ENCODE results near the gene EDNRB. TPM values are rescaled to one million over a fixed set of nuclear protein-coding genes. Genes with fewer than 3 reads are reported as not detected.
A peak's percentile ranks its signal among the peaks of the same experiment; 100 is the strongest.
"Not testable (repeated sequence)": the region's sequence is repeated elsewhere in the genome, so short reads cannot be mapped to it uniquely, and the experiment has no call there.

Gene EDNRB
- 86.3 and 168 TPM in 2 replicates for total RNA-seq

DNA sequence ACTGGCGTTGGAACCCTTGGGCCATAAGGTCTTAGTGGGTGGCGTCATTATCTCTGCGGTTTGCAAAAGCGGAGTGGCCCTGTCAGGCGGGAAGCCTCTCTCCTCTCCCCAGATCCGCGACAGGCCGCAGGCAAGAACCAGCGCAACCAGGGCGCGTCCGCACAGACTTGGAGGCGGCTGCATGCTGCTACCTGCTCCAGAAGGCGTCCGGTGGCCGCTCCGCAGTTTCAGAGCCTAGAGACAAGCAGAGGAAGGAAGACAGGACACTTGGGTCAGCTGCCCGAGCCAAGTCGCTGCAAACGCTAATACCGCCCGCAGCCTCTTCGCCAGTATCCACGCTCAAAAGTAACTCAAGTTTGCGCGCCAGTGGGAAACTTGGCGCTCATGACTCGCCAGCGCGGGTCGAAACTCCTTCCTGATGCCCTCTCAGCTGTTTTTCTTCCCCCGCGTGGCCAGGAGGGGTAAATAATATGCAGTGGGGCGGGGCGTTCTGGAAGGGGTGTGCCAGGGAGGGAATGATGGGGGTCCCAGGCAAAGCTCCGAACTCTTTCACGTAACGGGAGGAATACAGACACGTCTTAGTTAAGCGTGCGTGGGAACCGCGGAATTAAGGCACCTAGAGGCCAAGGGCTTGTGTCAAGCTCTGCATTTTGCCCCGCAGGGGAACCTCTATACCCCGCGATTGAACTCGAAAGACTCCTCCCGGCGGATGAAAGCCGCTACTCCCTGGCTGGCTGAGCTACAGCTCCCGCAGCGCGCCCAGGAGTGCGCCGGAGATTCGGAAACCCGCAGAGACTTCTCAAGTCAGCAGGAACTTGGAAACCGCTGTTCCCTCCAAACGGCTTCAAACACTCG is at the start of gene EDNRB:
TSS of gene EDNRB (minus strand) at position 441 of the 855 bp plus-strand sequence. CDS start at position 183, 258 bp downstream.
- peak; percentile 53 to 75 for DNase-seq (ENCODE audit: low read depth in 2 of 2)

DNA sequence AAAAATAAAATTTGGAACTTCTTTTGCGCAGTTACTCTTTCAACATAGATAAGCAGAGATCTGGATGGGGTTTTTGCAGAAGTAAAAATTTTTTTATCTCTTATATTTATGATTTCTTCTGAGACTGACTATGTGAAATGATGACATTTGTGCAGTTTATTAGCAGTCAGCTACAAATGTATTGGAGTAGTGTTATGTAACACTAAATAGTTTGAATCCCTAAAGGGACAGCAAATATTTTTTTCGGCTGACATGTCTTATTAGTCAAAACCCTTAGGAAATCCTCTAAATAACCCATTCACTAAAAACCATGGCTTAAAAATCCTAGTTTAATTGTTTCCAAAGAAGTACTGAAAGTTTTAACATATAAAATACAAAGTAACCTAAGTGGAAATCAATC is 48.0 kb upstream of the EDNRB start:
- no peak for DNase-seq (ENCODE audit: low read depth in 2 of 2)

DNA sequence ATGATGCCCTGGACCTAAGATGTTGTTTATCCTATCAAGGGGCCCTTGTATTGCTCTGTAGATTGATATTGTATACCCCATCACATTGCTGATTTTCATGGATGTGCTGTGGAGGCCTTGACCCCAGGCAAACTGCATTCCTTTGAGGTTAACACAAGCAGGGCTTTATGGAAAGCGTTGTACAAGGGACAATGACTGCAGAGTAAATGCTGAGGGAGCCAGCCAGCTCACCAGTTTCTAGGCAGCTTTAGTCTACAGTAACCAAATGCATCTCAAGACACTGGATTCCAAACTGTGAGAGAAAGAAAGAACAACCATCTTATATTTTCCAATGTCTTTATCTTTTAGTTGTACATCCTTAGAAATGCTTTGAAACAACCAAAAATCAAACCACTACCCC is 34.1 kb upstream of the EDNRB start:
- no peak for DNase-seq (ENCODE audit: low read depth in 2 of 2)

DNA sequence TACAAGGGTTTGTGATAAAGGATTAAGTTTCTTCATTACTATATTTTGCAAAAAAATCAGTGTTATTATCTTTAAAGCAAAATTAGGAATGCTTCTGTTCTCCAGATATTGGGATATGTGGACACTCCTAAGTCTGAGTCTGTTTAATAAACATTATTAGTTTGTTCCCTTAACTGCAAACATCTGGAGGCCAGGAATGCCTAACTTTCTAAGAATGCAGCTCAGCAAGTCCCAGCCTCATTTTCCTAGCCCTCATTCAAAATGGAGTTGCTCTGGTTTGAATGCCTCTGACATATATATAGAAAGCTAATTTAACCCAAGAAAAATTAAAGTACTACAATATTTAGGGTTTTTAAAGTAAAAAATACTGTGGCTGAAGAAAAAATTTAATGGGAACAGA is 33.6 kb upstream of the EDNRB start:
- DNase-seq (ENCODE audit: low read depth in 2 of 2): no peak

DNA sequence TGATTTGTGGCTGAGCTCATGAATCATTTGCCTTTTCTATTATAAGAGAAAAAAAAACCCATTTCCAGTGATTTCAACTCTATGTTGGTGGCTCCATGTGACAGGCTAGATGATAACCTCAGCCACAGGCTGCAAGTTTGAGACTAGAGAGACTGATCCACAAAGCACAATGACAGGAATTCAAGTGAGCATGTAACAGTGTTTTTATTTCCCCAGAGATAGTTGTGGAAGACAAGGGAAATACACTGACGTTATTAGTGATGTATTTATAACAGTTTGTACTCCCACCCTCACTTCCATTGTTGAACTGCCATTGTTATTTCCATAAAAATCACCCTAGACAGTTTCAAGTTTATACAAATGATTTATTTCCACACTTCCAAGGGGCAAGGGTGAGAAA is 27.9 kb upstream of the EDNRB start:
- DNase-seq (ENCODE audit: low read depth in 2 of 2): peak; percentile 87 to 93

DNA sequence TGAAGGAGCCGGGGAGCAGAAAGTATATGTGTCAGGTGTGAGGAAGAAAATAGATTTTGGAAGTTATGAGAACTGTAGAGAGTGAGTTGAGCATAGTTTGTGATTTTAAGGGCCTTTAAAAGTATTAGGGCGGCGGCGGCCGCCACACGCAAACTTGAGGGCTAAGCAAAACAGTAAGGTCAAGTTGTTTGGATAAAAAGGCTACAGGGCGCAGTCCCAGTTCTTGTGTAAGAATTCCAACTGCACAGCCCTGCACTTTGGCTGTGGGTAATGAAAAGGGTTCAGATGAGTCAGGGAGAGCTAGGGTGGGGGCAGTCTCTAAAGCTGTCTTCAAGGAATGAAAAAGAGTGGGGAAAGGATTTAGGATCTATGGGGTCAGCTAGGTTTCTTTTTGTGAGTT is 16.4 kb upstream of the EDNRB start:
- not testable (repeated sequence) for DNase-seq (ENCODE audit: low read depth in 2 of 2)

DNA sequence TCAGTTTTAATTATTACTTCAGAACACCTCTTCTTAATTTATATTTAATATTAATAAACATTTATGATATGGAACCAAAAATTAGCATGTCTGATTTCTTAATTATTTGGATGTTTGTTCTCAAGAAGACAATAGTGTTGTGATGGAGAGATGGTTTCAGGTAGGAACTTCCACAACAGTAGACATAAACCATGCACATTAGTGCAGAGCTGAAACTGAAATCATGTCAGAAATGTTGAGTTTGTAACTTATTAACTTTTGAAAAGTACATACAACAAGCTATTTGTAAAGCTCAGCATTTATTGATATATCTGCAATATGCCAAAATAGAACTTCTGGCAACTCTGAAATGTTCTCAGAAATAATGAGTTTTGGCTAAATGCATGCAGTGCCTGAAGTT is 11.8 kb upstream of the EDNRB start:
- DNase-seq (ENCODE audit: low read depth in 2 of 2): no peak

DNA sequence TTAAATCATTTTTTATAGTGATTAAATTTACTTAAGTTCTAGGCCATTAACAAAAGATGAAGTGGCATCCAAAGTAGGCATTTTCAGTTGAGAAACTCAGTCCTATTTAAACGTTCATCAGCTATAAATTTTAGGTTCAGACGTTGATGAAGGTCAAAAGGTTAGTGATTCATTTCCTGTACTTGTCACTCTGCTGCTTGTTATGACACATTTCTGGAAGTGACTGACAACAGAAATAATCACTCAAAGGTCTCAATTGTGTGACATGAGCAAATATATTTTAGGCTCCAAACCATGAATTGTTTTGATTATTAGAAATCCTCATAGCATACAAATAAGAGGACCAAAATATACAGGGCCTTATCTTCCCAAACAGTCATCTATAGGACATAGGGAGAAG is 10.3 kb upstream of the EDNRB start:
- peak; percentile 84 to 91 for DNase-seq (ENCODE audit: low read depth in 2 of 2)

DNA sequence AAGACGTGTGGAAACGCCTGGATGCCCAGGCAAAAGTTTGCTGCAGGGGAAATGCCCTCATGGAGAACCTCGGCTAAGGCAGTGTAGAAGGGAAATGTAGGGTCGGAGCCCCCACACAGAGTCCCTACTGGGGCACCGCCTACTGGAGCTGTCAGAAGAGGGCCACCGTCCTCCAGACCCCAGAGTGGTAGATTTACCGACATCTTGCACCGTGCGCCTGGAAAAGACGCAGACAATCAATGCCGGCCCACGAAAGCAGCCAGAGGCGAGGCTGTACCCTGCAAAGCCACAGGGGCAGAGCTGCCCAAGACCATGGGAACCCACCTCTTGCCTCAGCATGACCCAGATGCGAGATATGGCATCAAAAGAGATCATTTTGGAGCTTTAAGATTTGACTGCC is 7.0 kb upstream of the EDNRB start:
- no peak for DNase-seq (ENCODE audit: low read depth in 2 of 2)

DNA sequence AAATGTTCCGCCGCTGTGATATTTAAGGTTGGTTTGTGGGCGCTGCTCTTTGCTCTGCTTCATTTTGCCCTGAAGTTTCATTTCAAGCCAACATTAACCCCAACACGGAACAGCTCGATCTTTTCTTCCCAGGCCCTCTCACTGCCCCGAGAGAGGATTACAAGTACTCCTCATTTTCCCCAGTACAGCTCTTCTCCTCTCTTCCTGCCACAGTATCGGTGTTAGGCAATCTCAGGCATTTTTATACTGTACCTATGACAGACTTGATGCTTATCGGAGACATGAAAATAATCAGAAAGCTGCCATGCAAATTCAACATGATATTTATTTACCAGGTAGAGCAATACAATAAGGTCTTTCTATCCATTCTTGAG is 1.3 kb upstream of the EDNRB start:
- no peak for DNase-seq (ENCODE audit: low read depth in 2 of 2)

DNA sequence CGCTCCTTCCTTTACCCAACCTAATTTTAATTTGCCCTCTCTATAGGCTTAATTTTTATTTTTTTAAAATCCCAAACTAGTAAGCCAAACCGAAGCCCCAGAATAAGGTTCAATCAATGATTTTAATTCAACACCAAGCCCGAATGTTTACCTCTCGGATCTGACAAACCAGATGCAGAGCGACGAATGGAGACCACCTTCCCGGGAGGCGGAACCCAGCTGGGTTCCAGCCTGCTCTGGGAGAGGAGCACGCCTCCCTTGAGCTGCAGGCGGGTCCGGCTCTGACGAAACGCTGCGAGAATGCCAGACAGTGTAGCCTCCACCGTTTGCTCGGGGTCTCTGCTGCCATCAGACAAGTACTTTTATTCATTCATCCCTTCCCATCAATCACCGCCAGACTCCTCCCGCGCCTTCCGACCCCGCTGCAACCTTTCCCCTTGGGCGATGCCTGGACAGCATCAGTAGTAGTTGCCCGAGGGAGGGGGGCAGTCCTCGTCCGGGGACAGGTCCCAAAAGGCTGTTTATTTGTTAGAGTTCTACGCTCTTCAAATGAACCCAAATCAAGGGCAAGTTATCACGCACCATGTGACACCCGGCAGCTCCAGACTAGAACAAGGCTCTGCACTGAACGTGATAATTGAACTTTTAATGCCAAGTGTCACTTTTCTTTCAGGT is 752 bp upstream of the EDNRB start:
- DNase-seq (ENCODE audit: low read depth in 2 of 2): peak; percentile 60 to 74

DNA sequence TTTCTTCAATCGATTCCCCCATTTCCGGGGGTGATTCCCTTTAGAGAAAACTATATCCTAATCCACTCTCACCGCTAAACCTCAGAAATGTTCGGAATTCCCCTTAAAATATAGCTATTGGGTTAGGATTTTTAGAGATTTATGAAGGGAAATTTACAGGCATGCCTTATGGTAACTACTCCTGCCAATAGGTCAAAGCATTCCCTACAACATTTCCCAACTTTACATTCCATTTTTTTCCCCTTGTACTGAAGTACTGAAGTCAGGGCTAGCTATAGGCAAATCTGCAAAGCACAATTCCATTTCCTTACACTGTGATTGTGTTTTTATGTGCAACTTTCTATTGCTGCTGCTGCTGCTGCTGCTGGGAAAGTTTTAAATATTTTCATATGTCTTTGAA is 2.1 kb downstream of the EDNRB start:
- DNase-seq (ENCODE audit: low read depth in 2 of 2): no peak

DNA sequence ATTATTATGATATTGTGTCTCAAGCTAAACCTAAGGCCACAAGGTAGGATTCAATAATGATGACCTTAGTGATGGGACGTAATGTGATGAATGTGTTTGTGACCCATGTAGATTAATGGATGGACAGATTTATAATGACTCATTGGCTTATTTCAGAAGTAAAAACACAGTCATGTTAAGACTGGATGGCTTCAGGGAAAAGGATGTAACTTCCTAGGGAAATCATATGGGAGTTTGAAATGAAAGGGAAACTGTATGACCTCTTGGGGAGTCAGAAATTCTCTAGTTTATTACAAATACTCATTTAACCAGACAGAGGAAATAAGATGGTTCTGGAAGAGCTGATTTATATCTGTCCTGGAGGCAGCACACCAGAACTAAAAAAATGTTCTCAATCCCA is 2.9 kb downstream of the EDNRB start:
- peak in 1 of 2 donors; percentile 45 for DNase-seq (ENCODE audit: low read depth in 2 of 2)

DNA sequence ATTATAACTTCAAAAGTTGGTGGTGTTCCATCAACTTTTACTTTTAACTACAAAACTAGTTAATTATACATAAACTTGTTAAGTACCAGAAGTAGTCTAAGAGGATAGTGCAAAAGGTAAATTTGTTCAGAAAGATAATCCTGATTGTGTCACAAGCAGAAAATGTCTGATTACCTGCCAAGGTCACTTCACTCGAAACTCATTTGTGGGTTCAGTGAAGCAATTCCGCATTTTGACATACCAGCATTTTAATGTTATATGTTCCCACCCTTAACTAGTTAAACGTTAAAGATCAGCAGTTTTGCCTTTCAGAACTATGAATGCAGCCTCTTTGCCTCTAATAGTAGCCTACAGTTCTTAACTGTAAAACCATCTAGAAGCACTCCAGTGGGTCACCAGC is 5.6 kb downstream of the EDNRB start:
- DNase-seq (ENCODE audit: low read depth in 2 of 2): no peak

DNA sequence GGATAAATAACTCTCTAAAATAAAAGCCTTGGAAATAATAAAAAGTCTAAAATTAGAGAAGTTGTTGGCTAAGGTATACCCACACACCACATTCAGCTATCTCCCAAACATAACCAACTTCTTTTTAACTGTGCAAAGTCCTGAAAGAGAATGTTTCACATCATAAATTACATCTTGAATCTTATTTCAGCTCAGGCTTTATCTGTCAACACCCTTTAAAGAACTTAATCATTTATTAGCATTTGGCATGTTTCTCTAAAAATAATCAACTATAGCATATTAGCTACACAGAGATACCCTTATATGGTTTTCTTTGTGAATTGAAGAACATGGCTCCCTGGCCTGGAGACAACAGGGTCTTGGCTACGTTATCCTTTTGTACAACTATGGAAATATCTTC is 6.9 kb downstream of the EDNRB start:
- no peak for DNase-seq (ENCODE audit: low read depth in 2 of 2)

DNA sequence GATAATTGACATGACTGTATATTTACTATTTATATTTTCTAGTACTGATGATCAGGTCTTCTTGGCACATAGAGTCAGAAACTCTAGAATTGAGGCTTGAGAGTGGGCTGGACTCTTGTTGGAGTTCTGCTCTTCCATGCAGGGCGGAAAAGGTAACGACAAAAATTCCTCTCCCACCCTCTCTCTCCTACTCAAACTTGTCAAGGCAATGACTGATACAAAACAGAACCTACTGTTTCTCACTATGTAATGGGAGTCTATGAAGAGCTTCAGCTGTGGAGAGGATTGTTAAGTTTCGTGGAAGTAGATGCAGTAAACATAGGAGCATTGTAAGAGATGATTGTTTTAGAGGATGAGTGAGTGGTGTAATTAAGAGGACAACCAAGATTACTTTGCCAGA is 8.8 kb downstream of the EDNRB start:
- no peak for DNase-seq (ENCODE audit: low read depth in 2 of 2)

DNA sequence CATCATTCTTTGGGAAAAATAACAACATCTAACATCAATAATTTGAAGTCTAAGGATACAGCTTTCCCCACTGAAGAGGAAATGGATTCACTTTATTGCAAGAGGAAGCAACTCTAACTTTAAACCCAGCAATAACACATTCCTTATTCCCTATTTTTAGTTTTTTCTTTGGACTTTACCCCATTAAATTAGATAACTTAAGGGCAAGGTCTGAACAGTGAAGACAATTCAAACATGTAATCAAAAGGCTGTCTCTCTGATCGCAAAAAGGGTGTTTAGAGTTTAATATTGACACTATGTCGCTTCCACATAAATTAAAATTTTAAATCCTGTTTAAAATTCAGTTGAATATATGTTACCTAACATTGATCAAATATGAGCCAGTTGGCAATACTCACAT is 10.1 kb downstream of the EDNRB start:
- DNase-seq (ENCODE audit: low read depth in 2 of 2): no peak

DNA sequence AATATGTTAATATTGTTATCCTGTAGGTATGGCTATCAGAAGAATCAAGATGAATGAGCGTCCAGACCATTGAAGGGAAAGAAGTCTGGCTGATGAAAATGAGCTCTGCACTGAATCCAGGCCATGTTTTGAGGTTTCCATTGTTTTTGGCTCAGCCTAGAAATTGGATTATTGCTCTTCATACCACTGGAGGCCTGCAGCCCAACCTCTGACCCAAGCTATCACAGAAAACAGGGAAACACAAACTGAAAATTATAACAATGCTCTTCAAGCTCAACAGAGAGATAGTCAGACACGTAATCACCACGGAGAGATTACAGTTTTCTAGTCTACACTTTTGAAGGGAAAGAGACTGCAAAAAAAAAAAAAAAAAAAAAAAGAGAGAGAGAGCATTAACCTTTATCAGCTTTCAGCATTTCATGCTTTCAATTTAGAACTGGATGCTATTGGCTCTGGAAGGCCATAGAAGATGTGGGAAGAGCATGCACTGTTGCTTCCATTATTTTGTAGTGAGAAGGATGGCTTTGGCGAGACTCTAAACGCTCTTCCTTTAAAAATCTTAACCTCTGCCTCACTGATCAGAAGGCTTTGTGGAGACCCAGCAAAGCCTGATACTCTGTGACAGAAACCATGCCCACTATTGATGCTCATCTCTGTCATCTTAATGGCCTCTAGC is 10.8 kb downstream of the EDNRB start:
- DNase-seq (ENCODE audit: low read depth in 2 of 2): peak; percentile 99

DNA sequence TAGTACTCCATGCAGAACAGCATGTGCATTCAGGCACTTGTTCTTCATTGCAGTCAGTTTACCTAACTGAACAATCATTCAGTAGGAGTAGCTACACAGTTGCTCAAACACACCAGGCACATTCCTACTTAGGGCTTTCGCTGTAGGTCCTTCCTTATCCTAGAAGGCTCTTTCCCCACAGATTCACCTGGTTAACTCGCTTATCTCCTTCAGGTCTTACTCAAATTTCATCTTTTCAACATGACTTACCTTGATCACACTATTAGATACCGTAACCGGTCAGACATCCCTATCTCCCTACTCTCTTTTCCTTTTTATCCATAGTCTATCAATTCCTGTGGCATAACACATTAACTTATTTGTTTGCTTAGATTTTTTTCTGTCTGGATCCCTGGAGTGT is 14.6 kb downstream of the EDNRB start:
- DNase-seq (ENCODE audit: low read depth in 2 of 2): no peak

DNA sequence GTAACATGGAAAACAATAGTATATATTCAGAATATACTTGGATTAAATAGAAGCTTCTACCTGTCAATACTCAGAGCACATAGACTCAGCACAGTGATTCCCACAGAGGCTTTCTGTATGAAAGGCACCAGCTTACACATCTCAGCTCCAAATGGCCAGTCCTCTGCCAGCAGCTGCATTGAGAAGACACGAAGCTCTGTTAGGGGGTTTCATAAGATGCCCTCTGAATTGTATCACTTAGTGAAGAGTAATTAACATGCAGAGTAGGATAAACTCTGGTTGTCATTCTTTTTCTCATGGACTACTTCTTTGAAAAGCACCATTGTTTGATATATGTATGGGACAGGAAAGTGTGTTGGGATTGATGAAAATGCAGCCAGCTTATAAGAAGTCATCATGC is 15.2 kb downstream of the EDNRB start:
- no peak for DNase-seq (ENCODE audit: low read depth in 2 of 2)

DNA sequence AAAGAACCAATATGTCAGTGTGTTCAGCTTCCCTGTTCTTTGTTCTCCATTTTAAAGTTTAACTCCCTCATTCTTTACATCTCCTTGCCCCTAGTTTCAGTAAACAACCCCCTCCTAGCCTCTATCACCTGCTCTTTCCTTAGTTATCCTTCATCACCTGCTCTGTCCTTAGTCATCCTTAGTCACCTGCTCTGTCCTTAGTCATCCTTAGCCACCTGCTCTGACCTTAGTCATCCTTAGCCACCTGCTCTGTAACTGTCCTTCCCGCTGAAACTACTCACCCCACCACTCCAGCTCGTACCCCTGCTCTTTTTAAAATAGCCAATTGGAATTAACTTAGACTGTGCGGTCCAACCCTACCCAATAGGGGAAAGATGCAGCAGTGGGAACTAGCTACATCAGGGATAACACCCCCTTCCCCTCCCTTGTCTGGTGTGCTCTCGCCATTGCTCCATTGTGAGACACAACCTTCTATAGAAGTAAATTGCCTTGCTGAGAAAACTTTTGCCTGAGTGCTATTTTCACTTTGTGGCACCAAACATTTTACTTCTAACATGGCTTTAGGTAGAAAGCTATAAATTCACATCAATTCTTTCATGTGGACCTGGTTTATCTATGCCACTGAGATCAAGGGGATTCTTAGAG is 16.2 kb downstream of the EDNRB start:
- no peak for DNase-seq (ENCODE audit: low read depth in 2 of 2)

DNA sequence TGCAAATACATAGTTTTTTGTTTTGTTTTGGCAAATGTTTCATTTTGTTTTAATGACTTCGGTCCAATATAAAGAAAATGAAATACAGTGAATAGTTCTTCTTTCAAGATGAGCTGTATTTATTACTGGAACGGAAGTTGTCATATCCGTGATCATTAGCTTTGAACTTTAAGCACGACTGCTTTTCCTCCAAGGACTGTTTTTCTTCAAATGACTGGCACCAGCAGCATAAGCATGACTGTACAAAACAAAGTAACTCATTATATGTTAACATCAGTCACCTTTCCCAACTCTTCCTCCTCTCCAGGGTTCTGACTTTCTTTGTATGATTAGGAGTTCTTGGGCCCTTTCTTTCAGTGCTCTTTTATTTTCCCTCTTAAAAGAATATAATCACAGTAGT is 20.5 kb downstream of the EDNRB start:
- DNase-seq (ENCODE audit: low read depth in 2 of 2): peak in 1 of 2 donors; percentile 94
